H9 (cell line): ENCODE measurements around the gene PLGRKT. TPM values are rescaled to one million over a fixed set of nuclear protein-coding genes. Genes with fewer than 3 reads are reported as not detected.

Experiments
- DNase-seq: peaks from one replicate; pipeline ENCODE4 v3.0.0-alpha.2; 2017
- H2AFZ ChIP-seq: one replicate; pipeline ENCODE4 v1.6.1; 2013; ENCODE audit warnings: mild to moderate bottlenecking, low read length, control low read depth, moderate library complexity
- H2AK5ac ChIP-seq: 2 replicates; pipeline ENCODE4 v1.6.1; 2013; ENCODE audit warnings: low read length, control low read depth, mixed read lengths; ENCODE audit not compliant: insufficient read length
- H2BK120ac ChIP-seq: one replicate; pipeline ENCODE4 v1.6.1; 2013; ENCODE audit warnings: low read depth, mild to moderate bottlenecking, low read length, control low read depth, inconsistent platforms; ENCODE audit not compliant: poor library complexity, severe bottlenecking
- H2BK12ac ChIP-seq: 2 replicates; pipeline ENCODE4 v1.6.1; 2013; ENCODE audit warnings: low read length, control low read depth, mixed read lengths, low read depth; ENCODE audit not compliant: insufficient read length
- H2BK15ac ChIP-seq: 2 replicates; pipeline ENCODE4 v1.6.1; 2013; ENCODE audit warnings: low read depth, low read length, control low read depth
- H2BK20ac ChIP-seq: one replicate; pipeline ENCODE4 v1.6.1; 2013; ENCODE audit warnings: low read depth, mild to moderate bottlenecking, low read length, control low read depth, inconsistent platforms; ENCODE audit not compliant: poor library complexity, severe bottlenecking
- H2BK5ac ChIP-seq: 2 replicates; pipeline ENCODE4 v1.6.1; 2013; ENCODE audit warnings: low read length, control low read depth, mixed read lengths; ENCODE audit not compliant: insufficient read length
- H3K14ac ChIP-seq: 2 replicates; pipeline ENCODE4 v1.6.1; 2013; ENCODE audit warnings: low read length, control low read depth; ENCODE audit not compliant: insufficient read depth
- H3K18ac ChIP-seq: 2 replicates; pipeline ENCODE4 v1.6.1; 2013; ENCODE audit warnings: low read depth, mild to moderate bottlenecking, mixed read lengths, low read length, control low read depth; ENCODE audit not compliant: insufficient read length
- H3K23ac ChIP-seq: 2 replicates; pipeline ENCODE4 v1.6.1; 2013; ENCODE audit warnings: low read length, control low read depth, mixed read lengths, low read depth; ENCODE audit not compliant: insufficient read length
- H3K23me2 ChIP-seq: 2 replicates; pipeline ENCODE4 v1.6.1; 2013; ENCODE audit warnings: low read depth, mild to moderate bottlenecking, mixed read lengths, low read length, control low read depth; ENCODE audit not compliant: insufficient read length, poor library complexity, severe bottlenecking
- H3K27ac ChIP-seq: 2 replicates; pipeline ENCODE4 v1.5.1; 2013; ENCODE audit warnings: low read length, control low read depth, mixed read lengths, low read depth; ENCODE audit not compliant: insufficient read length
- H3K27me3 ChIP-seq: 2 replicates; pipeline ENCODE4 v1.6.1; 2013; ENCODE audit warnings: low read length, control low read depth, inconsistent platforms; ENCODE audit not compliant: insufficient read depth
- H3K4ac ChIP-seq: 2 replicates; pipeline ENCODE4 v1.6.1; 2013; ENCODE audit warnings: low read depth, mild to moderate bottlenecking, control low read depth, inconsistent platforms, low read length, moderate library complexity
- H3K4me1 ChIP-seq: 2 replicates; pipeline ENCODE4 v1.6.1; 2013; ENCODE audit warnings: low read length, control low read depth, inconsistent platforms; ENCODE audit not compliant: insufficient read depth
- H3K4me2 ChIP-seq: 2 replicates; pipeline ENCODE4 v1.6.1; 2013; ENCODE audit warnings: low read length, control low read depth, mixed read lengths; ENCODE audit not compliant: insufficient read length, insufficient read depth
- H3K56ac ChIP-seq: 2 replicates; pipeline ENCODE4 v1.6.1; 2013; ENCODE audit warnings: low read depth, mild to moderate bottlenecking, mixed read lengths, low read length, control low read depth; ENCODE audit not compliant: insufficient read length
- H3K79me1 ChIP-seq: 2 replicates; pipeline ENCODE4 v1.6.1; 2013; ENCODE audit warnings: low read depth, mild to moderate bottlenecking, moderate library complexity, low read length, control low read depth, inconsistent platforms; ENCODE audit not compliant: insufficient read depth, poor library complexity, severe bottlenecking
- H3K79me2 ChIP-seq: 2 replicates; pipeline ENCODE4 v1.6.1; 2013; ENCODE audit warnings: low read length, control low read depth, inconsistent platforms; ENCODE audit not compliant: insufficient read depth
- H3K9ac ChIP-seq: 2 replicates; pipeline ENCODE4 v1.6.1; 2013; ENCODE audit warnings: low read length, control low read depth, mixed read lengths; ENCODE audit not compliant: insufficient read length; ENCODE audit errors: extremely low read depth
- H3K9me3 ChIP-seq: one replicate; pipeline ENCODE4 v1.6.1; 2013; ENCODE audit warnings: low read depth, low read length, inconsistent platforms; ENCODE audit not compliant: control insufficient read depth
- H3T11ph ChIP-seq: one replicate; pipeline ENCODE4 v1.6.1; 2013; ENCODE audit warnings: mild to moderate bottlenecking, low read length, control low read depth, inconsistent platforms
- H4K20me1 ChIP-seq: one replicate; pipeline ENCODE4 v1.6.1; 2013; ENCODE audit not compliant: control insufficient read depth, insufficient read length, insufficient read depth
- H4K5ac ChIP-seq: 2 replicates; pipeline ENCODE4 v1.6.1; 2013; ENCODE audit warnings: low read depth, mild to moderate bottlenecking, mixed read lengths, low read length, control low read depth; ENCODE audit not compliant: insufficient read length
- H4K8ac ChIP-seq: replicated peaks from 2 replicates; pipeline ENCODE4 v1.6.1; 2013; ENCODE audit warnings: low read length, control low read depth, mixed read lengths, low read depth; ENCODE audit not compliant: insufficient read length
- H4K91ac ChIP-seq: 2 replicates; pipeline ENCODE4 v1.6.1; 2013; ENCODE audit warnings: low read depth, mild to moderate bottlenecking, moderate library complexity, mixed read lengths, low read length, control low read depth; ENCODE audit not compliant: insufficient read length
- H3K27ac Mint-ChIP-seq, 3 experiments: 2 replicates in 2 of 3; 3 replicates in 1 of 3; pipeline ENCODE4 v1.8.0; 2020 to 2021; ENCODE audit warnings: mixed read lengths in 3 of 3, mild to moderate bottlenecking in 1 of 3, moderate library complexity in 1 of 3
- H3K27me3 Mint-ChIP-seq: 2 replicates; pipeline ENCODE4 v1.8.0; 2021; ENCODE audit warnings: low read depth, mild to moderate bottlenecking, moderate library complexity, mixed read lengths
- H3K36me3 Mint-ChIP-seq, 3 experiments: 2 replicates in 2 of 3; 3 replicates in 1 of 3; pipeline ENCODE4 v1.8.0; 2020 to 2021; ENCODE audit warnings: low read depth in 3 of 3, mixed read lengths in 3 of 3; ENCODE audit not compliant: insufficient read depth in 1 of 3
- H3K4me1 Mint-ChIP-seq, 2 experiments: 2 replicates each; pipeline ENCODE4 v1.8.0; 2020; ENCODE audit warnings: mixed read lengths in 2 of 2
- H3K4me3 Mint-ChIP-seq, 2 experiments: 2 replicates in 1 of 2; 3 replicates in 1 of 2; pipeline ENCODE4 v1.8.0; 2020 to 2021; ENCODE audit warnings: mild to moderate bottlenecking in 2 of 2, mixed read lengths in 2 of 2, moderate library complexity in 1 of 2
- H3K9me3 Mint-ChIP-seq, 2 experiments: 2 replicates in 1 of 2; 3 replicates in 1 of 2; pipeline ENCODE4 v1.8.0; 2020; ENCODE audit warnings: mild to moderate bottlenecking in 2 of 2, mixed read lengths in 2 of 2, moderate library complexity in 1 of 2
- total RNA-seq: library from RNA; stranded (reverse); gene quantifications from 2 replicates; pipeline ENCODE4 v1.2.1, GENCODE V29; 2021
- TF ChIP-seq, protein P1 (sequence below): fragments of 200-600 bp; sonication (generic); conservative IDR thresholded peaks from 3 replicates; pipeline ENCODE4 v1.8.0; 2021; ENCODE audit warnings: antibody characterized with exemption, mild to moderate bottlenecking

The PLGRKT gene
- total RNA-seq, 1 experiment from 2014 or later = 19.6 TPM

DNA sequence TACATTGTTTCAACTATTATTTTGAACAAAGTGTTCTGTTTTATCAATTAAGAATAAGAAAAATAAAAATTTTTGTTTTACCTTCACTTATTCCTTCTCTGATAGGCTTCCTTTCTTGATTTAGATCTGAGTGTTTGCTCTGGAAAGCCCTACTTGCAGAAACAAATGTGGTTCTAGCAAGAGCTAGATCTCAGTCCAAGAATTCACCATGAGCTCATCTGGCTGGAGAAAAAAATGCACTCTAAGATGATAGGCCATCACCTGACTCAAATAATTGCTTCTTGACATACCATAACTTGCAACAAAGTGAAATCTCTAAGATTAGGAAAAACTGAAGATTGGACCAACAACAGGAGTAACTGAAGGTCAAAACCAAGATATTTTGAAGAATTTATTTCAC is 126.9 kb downstream of the PLGRKT start:
- no peak overlapping the region for H2BK120ac ChIP-seq
- no peak overlapping the region for H3K27ac ChIP-seq
- H3K27me3 ChIP-seq = no peaks in the 10 kb centered on the region
- H2BK20ac ChIP-seq = no peak overlapping the region
- H3K56ac ChIP-seq = no peak overlapping the region
- H3K27ac Mint-ChIP-seq = no peak overlapping the region; a peak in 1 of 7 replicates
- H3K4me2 ChIP-seq = no peak overlapping the region
- no peak overlapping the region for H2AFZ ChIP-seq
- no peaks in the 10 kb centered on the region for H3K4me1 Mint-ChIP-seq
- H3K79me1 ChIP-seq = no peaks in the 10 kb centered on the region
- TF ChIP-seq, protein P1, sequence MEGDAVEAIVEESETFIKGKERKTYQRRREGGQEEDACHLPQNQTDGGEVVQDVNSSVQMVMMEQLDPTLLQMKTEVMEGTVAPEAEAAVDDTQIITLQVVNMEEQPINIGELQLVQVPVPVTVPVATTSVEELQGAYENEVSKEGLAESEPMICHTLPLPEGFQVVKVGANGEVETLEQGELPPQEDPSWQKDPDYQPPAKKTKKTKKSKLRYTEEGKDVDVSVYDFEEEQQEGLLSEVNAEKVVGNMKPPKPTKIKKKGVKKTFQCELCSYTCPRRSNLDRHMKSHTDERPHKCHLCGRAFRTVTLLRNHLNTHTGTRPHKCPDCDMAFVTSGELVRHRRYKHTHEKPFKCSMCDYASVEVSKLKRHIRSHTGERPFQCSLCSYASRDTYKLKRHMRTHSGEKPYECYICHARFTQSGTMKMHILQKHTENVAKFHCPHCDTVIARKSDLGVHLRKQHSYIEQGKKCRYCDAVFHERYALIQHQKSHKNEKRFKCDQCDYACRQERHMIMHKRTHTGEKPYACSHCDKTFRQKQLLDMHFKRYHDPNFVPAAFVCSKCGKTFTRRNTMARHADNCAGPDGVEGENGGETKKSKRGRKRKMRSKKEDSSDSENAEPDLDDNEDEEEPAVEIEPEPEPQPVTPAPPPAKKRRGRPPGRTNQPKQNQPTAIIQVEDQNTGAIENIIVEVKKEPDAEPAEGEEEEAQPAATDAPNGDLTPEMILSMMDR = no peak
- no peaks in the 10 kb centered on the region for H3K79me2 ChIP-seq
- H3K4ac ChIP-seq = no peak overlapping the region
- no peak overlapping the region for H3K4me3 Mint-ChIP-seq
- H4K5ac ChIP-seq = no peak overlapping the region
- peaks cover 5 to 10% of the 10 kb centered on the region in 2 experiments; a peak in 3 of 5 replicates for H3K9me3 Mint-ChIP-seq
- H2AK5ac ChIP-seq = no peak overlapping the region
- no peaks in the 10 kb centered on the region for H4K20me1 ChIP-seq
- no peak overlapping the region for H3K23ac ChIP-seq
- peaks cover 2 to 9% (median 4%) of the 10 kb centered on the region in 3 experiments; a peak in 4 of 7 replicates for H3K36me3 Mint-ChIP-seq
- no peak overlapping the region for H2BK5ac ChIP-seq
- no peak overlapping the region for H3K14ac ChIP-seq
- no peaks in the 10 kb centered on the region for H3K23me2 ChIP-seq
- no peaks in the 10 kb centered on the region for H3K4me1 ChIP-seq
- no peak overlapping the region for H2BK15ac ChIP-seq
- DNase-seq = no peak
- no peak overlapping the region for H4K91ac ChIP-seq
- H3K18ac ChIP-seq = no peak overlapping the region
- no peaks in the 10 kb centered on the region for H3K9me3 ChIP-seq
- H3T11ph ChIP-seq = no peak overlapping the region
- H3K9ac ChIP-seq = no peak overlapping the region
- no peak overlapping the region for H2BK12ac ChIP-seq
- H4K8ac ChIP-seq = no peak overlapping the region
- H3K27me3 Mint-ChIP-seq = no peaks in the 10 kb centered on the region; the same call in 1 of the 2 replicates

Other genes with a start within 250 kb of the PLGRKT start
- gene INSL4, start 206.5 kb downstream of the PLGRKT start, total RNA-seq = not detected in 2 replicates
- gene RLN2, start 133.2 kb downstream of the PLGRKT start, total RNA-seq = 3.6 and 3.7 TPM in 2 replicates
- 0.39 and 0.52 TPM in 2 replicates for gene RLN1, start 98.0 kb downstream of the PLGRKT start, total RNA-seq
- gene CD274, start 12.6 kb upstream of the PLGRKT start, total RNA-seq = 0.13 TPM in 1 of 2 replicates, not detected in the other
- not detected in 2 replicates for gene PDCD1LG2, start 72.6 kb upstream of the PLGRKT start, total RNA-seq
- 13.7 and 13.8 TPM in 2 replicates for gene RIC1, start 191.2 kb upstream of the PLGRKT start, total RNA-seq